Stimulated activated CD8-positive, alpha-beta memory T cell treated with anti-CD3 and anti-CD28 coated beads, Interleukin-12 subunit alpha, Interleukin-12 subunit beta, amount 100 ng/mL, for 24 hours (primary cell): ENCODE results near the gene ZNF654.
"Not testable (repeated sequence)": the region's sequence is repeated elsewhere in the genome, so short reads cannot be mapped to it uniquely, and the experiment has no call there.

Experiments
- DNase-seq: peaks from one replicate; pipeline ENCODE4 v3.0.0-alpha.2; 2020; ENCODE audit errors: extremely low read depth

The ZNF654 gene

GRCh38 chr3:88058581-88059379, at the start of gene ZNF654, which contains the start of gene CGGBP1:
Gene ZNF654, plus strand, starts transcription at chr3:88059255. Its CDS starts 65 bp downstream, at chr3:88059320.
Gene CGGBP1, minus strand, starts transcription at chr3:88059005. Its CDS starts 3,029 bp downstream, at chr3:88055976.
- peak; percentile 98 for DNase-seq

DNA sequence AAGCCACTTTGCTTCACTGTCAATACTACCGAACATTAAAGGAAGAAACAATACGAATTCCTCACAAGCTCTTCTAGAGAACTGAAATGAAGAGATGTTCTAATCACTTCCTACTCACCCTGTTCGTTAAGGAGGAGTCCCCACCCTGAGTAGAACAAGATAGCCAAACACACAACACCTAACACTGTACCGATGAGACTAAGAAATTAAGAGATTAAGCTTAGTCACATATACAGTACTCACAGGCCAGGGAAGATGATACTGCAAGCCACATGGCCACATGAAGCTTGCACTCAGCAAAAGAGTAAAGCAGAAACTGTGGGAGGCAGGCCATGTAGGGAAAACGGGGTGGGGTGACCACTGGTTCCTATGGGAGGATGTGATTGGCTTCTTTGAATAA, 48.2 kb upstream of the ZNF654 start:
- DNase-seq: no peak

- no peak for DNase-seq
These were observed 45.5 kb upstream of the ZNF654 start for GRCh38 chr3:88013592-88013991.

GRCh38 chr3:88015656-88016055, 43.4 kb upstream of the ZNF654 start:
- not testable (repeated sequence) for DNase-seq

GRCh38 chr3:88019024-88019423, 40.0 kb upstream of the ZNF654 start:
- no peak for DNase-seq

DNA sequence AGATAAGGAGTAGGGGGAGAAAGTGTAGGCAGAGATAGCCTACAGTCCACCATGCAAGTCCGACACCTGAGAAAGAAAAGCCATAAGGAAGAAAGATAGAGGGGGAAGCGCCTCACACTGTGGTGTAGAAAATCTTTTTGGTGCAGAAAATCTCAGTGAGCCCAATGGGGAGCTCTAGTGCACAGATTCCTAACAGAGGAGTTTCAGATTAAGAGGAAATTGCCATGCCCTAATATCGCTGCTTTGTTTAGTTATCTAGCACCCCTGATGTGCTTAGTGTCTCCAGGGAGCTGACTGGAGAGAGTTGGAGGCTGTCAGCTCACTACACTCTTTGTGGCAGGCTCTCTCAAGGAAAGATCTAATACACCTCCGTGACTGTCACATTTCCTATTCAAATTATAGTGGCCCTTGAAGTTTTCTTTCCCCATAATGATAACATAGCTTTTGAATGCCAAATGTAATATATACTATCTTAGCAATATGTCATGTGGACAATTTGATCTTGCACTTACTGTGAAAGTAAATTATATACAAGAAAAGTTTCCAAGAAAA, 34.0 kb upstream of the ZNF654 start:
- DNase-seq: no peak

DNA sequence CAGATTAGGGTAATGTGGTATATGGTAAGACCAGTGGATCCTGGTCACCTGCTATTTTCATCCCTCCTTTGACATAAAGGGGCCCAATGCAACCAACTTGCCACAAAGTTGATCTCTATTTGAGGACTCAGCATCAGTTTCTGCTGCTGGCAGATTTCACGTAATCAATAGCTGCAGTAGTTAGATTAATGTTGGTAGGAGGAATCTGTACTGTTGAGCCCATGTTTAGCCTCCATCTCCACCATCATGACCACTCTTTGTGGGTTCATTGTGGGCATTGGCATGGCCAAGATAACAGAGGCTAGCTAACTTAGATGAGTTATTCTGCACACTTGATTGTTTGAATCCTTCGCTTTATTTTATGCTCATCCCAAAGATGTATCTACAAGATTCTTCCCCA, 30.2 kb upstream of the ZNF654 start:
- DNase-seq: no peak

DNA sequence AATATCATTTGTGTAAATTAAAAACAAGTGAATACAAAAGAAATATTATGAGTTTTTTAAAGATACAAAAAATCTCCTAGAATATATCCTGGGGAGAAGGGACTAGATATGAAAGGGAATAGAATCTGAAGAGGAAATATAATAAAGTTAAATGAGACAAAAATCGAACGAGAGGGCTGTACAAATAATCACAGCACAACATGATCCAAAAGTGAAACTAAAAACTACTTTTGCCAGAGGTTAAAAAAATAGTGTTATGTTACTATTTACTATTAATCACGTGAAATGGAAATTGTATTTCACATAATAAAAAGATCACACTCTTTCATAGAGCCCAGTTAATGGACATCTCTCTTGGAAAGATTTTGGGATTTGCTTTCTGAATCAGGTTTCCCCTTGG, 28.8 kb upstream of the ZNF654 start:
- no peak for DNase-seq

GRCh38 chr3:88031642-88032077, 27.4 kb upstream of the ZNF654 start:
- DNase-seq: no peak

GRCh38 chr3:88032245-88032644, 26.8 kb upstream of the ZNF654 start:
- no peak for DNase-seq

GRCh38 chr3:88033079-88033478, 26.0 kb upstream of the ZNF654 start:
- no peak for DNase-seq

GRCh38 chr3:88033808-88034207, 25.2 kb upstream of the ZNF654 start:
- DNase-seq: no peak

GRCh38 chr3:88034491-88035275, 24.4 kb upstream of the ZNF654 start:
- DNase-seq: no peak

DNA sequence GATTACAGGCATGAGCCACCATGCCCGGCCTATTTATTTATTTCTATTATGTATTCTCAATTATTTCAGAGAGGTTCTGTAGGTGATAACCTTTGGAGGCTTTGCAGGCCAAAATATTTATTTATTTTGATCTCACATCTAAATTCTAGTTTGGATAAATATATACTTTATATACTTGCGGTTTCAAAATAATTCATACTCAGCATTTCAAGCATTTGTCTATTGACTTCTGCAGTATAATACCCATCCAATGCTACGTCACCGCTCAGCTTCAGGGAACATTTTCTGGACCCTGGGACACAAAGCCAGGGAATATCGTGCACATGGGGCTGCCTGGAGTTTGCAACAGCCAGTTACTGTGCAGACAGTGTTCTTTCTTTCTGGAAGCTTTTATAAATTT, 22.8 kb upstream of the ZNF654 start:
- DNase-seq: no peak

DNA sequence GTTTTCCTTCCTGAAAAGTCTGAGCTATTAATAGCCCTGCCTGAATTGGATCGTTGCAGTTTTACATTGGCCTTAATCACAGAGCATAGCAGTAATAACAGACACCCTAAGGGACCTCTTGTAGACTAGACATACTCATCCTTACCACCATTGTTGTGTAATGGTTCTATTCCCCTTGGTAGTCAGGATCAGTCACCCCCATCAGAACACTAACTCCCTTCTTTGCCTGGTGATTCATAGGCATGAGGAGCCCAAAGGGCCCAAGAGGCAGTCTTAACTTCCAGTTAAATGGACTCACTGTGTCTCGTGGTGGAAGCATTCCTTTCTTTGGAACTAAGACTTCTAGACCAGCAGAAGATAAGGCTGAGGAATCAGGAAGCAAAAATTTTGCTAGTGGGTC, 20.5 kb upstream of the ZNF654 start:
- no peak for DNase-seq

DNA sequence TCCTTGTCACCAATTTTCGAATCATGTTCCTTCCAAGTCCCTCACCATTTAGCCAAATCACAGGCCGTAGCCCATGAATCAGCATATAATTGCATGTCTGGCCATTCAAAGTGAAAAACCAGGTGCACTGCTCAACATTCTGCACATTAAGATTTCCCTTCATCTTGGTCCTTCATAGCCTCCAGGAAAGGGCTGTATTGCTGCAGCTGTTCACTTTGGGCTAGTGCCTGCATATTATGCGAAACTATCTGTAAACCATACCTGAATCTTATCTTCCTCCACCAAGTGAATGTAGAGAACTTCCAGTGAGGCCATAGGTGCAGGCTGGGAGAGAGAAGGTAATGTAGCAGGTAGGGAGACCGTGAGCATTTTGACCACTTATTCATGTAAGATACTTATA, 18.5 kb upstream of the ZNF654 start:
- no peak for DNase-seq

GRCh38 chr3:88041005-88041404, 18.1 kb upstream of the ZNF654 start:
- DNase-seq: no peak

DNA sequence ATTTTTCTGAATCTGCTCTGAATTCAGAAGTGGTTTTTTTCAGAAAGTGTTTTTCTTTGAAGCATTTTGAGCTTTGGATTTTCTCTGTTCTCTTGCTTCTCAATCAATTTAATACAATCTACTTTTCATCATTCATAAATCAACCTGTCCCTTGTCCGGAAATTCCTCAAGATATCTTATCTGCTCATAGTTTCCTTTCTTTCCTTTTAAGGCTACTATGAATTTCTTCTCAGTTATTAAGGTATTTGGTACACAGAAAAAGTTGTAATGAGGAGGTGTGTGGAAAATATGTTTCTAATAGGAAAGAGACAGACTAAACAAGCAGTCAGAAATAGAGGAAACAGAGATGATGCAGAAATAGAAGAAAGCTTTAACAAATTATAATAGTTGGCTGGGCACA, 14.6 kb upstream of the ZNF654 start:
- DNase-seq: no peak

DNA sequence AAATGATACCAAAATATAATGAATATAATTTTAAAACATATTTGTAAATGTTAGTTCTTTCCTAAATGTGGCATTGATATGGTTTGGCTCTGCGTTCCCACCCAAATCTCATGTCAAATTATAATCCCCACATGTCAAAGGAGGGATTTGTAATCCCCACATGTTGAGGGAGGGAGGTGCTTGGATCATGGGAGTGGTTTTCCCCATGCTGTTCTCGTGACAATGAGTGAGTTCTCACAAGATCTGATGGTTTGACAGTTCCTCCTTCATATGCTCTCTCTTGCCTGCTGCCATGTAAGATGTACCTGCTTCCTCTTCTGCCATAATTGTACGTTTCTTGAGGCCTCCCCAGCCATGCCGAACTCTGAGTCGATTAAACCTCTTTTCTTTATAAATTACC, 12.3 kb upstream of the ZNF654 start:
- no peak for DNase-seq

DNA sequence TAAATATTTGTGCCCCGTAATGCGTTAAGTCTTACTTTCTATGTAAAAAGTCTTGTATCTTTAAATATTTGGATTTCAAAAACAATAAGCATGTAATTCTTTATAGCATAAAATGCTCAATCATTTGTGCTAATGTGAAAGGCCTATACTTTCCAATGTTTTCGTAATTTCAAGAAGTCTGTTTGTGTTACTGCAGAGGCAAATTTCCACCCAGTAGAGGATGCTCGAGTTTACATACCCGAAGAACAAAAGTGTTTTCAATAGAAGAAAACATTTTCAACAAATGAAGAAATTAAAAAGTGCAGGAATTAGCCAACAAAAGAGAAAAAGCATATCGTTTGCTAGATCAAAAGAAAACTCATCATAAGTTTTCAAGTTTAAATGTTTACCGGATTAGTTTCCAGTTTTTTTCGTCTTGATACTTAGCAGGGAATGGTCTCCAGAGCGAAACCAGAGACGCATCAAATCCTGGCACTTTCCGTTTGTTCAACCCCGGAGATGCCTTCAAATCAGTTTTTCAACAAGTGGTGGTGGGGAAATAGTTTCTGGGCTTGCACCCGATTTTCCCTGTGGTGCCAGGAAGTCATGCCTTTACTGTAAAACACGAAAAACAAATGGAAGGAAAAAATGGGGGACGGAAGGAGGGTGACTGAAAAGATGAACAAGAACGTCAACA, 1.3 kb upstream of the ZNF654 start:
- DNase-seq: no peak

DNA sequence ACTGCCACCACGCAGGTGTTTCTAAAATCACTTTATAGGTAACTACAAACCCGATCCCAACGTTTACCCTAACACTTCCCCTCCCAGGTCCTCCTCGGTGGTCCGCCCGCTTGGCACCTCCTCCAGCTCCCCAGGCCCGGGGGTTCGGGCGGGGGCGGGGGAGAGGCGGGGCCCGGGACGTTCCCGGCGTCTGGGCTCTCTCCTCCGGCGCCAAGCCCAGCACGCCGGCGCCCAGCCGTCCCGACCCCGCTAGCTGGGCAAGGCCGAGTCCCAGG, 812 bp upstream of the ZNF654 start:
- DNase-seq: no peak

- no peak for DNase-seq
These were observed 520 bp downstream of the ZNF654 start for GRCh38 chr3:88059380-88060170.
